Globus pallidus (tissue), 1 donor: ENCODE data around the gene MYO7B.

Experiments
- DNase-seq: peaks from one replicate; pipeline ENCODE4 v3.0.0-alpha.2; 2015; ENCODE audit warnings: low spot score

The MYO7B gene

DNA sequence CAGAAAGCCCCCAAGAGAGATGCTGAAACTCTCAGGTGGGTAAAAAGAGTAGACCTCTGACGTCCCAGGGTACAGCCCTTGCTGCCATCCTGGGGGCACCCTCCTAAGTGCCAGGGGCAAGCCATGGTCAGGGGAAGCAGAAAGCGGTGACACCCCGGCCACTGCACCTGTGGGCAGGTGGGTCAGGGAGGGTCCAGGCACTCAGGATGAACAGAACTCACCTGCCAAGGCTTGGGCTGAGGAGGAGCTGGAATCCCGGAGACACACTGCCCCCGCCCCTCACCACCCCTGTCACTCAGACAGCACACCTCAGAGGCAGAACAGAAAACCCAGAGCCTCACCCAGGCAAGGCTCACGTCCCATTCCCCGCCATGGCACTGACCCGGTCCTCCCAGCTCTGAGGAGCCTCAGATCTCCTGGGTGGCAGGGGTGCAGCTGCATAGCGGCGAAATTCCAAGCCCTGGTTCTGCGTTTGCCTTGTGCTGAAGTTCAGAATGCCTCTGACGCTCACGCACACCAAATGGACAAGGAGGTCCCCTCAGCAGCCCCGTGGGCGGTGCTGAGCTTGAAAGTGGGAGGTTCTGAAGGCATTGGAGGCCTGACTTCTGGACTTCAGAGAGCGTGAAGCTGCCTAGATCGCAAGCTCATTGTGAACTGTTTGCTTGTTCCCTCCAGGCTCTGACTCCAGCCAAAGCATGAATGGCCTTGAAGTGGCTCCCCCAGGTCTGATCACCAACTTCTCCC is 114.7 kb downstream of the MYO7B start:
- no peak for DNase-seq

DNA sequence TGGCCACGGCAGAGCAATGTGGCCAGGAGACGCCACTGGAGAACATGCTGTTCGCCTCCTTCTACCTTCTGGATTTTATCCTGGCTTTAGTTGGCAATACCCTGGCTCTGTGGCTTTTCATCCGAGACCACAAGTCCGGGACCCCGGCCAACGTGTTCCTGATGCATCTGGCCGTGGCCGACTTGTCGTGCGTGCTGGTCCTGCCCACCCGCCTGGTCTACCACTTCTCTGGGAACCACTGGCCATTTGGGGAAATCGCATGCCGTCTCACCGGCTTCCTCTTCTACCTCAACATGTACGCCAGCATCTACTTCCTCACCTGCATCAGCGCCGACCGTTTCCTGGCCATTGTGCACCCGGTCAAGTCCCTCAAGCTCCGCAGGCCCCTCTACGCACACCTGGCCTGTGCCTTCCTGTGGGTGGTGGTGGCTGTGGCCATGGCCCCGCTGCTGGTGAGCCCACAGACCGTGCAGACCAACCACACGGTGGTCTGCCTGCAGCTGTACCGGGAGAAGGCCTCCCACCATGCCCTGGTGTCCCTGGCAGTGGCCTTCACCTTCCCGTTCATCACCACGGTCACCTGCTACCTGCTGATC is 115.4 kb downstream of the MYO7B start:
- DNase-seq = no peak

DNA sequence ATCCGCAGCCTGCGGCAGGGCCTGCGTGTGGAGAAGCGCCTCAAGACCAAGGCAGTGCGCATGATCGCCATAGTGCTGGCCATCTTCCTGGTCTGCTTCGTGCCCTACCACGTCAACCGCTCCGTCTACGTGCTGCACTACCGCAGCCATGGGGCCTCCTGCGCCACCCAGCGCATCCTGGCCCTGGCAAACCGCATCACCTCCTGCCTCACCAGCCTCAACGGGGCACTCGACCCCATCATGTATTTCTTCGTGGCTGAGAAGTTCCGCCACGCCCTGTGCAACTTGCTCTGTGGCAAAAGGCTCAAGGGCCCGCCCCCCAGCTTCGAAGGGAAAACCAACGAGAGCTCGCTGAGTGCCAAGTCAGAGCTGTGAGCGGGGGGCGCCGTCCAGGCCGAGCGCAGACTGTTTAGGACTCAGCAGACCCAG is 115.9 kb downstream of the MYO7B start:
- no peak for DNase-seq

DNA sequence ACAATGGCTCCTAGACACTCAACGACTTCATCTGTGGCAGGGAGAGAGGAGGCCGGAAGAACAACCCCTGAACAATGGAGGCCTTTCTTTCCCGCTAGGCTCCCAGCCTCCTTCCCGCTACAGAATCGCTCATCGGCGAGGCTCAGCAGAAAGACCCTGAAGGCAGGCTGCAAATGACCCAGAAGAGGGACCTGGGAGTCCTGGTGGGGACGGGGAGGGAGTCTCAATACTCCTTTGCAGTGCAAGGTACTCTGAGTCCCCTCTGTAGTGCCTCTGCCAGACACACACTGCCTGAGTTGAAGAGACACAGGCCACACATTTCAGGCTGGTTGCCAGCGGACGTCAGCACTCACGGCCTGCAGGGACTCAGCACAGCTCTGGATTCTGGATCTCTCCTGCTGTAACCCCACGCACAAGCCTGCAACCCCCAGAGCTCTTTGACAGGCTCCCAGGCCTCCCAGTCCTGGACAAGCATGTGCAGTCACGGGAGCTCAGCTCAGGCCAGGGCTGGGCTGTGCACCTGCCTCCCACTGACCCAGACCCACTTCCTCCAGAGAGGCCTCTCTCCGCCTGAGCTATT is 116.6 kb downstream of the MYO7B start:
- peak; percentile 88 for DNase-seq

DNA sequence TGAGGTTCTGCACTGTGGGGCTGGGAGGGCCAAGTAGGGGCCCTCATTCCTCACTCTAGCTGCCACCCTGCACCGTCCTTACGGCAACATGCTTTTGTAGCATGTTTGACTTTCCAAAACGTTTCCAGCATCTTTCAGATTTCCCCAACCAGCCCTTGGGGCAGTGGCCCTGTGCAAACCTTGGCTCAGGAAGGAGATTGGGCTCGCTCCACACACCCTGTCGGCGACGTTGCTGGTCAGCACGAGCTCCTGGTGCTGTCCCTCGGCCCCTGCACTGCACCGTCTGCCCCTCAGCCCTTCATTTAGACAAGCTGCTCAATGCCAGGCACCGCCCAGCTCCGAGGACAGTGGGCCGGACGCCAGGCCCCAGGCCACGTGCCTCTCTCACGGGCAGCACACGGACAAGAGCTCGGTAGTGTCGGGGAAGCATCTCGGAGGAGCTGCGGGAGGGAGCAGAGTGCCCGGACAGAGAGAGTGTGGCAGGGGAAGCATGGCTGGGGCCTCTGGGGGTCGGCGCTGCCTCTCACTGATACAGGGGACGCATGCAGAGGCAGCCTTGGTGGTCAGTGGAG is 117.4 kb downstream of the MYO7B start:
- no peak for DNase-seq

DNA sequence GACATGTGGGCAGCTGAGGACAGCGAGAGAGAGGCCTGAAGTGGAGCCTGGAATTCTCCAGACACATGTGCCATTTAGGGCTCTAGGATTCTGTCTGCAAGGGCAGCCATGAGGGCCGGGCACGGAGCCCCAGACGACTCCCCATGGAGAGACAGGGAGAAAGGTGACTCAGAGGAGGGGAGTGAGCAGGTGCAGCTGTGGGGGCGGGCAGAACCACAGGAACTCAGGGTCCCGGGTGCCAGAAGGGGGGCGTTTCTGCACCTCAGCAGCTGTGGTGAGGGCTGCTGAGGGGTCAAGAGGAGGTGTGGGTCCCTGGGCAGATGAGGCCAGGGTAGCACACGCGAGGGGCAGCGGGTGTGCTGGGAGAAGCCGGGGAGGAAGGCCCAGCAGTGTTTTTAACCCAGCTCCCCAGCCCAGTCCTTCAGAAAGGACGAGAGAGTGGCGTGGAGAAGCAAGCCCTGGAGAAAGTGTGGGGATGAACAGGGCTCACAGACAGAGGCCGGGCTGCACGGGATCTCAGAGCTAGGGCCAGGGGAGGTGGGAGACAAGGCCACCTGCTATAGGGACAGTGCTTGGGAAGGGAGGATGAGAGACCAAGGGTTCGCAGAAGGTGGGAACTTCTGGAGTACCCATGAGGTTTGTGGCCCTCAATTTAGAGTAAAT is 118.1 kb downstream of the MYO7B start:
- no peak for DNase-seq

DNA sequence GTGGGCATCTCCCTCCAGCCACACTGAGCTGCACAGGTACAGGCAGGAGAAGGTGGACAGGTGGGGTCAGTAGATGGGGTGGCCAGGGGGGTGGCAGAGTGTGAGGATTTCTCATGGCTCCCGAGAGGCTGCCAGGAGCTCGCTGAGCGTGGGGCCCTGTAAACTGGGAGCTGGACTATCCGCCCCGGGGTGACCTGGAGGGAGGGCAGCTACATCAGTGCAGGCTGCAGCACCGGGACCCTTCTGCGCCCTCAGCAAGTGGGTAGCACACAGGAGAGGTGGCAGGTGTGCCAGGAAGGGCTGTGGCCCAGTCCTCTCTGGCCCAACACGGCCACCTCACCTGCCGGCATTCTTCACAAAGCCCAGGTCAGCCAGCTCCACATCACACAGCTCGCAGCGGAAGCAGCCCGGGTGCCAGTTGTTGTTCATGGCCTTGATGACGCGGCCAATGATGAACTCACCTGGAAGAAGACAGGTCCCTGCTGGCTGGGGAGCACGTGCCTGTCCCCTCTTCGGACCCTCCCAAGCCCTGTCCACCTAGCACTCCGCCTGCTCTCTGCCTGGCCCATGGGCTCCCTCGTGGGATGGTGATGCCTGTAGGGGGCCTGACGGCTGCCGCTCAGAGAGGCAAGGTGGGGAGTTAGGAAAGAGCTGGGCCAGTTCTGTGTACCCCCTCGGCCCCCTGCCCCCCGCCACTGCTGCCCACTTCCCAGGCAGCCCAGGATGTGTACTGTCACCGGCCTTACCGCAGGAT is 118.8 kb downstream of the MYO7B start:
- no peak for DNase-seq

DNA sequence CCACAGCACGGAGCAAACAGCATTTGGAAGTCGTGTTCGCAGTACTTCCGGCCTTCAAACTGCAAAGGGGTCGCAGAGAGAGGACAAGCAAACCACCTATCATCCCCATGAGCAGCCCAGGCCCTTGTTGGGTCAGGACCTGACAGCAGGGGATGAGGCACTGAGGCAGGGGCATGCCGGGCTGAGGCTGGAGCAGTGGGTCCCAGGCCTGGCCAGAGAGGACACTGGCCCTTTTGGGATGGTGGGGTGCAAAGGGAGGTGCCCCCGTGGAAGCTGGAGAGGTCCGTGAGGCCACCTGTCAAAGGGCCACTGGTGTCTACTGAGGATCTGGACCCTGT is 119.3 kb downstream of the MYO7B start:
- no peak for DNase-seq

DNA sequence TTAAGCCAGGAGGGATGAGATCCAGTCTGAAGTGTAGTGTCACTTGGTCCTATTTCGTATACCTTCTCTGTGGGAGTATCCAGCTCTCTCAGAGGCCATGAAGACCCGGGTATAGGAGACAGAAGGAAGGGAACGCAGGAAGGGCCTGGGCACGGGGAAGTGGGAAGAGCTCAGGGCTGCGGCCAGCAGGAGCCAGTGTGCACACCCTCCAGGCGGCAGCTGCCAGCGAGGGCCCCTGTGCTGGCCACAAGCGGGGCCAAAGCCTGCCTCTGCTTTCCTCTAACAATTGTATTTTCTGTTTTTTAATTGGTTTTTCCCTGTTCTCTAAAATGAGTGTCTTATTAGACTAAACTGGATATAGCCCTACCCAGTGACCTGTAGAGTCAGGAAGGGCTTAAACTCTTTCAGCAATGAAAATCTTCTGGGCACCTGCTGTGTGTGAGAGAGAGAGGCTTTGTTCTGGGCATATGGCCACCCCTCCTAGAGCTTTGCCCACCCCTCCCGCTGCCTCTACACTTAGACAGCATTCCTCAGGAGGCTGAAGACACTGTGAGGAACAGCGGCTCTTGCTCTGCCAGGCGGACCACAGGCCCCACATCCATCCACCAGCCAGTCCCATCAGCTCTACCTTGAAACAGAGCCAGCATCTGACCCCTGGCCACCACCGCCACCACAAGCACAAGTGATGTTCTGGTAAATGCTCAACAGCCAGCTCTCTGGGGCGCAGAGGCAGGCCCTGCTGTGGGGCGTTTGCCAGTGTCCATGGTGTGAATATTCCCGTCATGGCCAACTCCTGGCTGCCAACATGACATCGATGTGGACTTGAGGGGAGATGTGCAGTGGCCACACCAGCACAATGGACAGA is 120.0 kb downstream of the MYO7B start:
- no peak for DNase-seq

DNA sequence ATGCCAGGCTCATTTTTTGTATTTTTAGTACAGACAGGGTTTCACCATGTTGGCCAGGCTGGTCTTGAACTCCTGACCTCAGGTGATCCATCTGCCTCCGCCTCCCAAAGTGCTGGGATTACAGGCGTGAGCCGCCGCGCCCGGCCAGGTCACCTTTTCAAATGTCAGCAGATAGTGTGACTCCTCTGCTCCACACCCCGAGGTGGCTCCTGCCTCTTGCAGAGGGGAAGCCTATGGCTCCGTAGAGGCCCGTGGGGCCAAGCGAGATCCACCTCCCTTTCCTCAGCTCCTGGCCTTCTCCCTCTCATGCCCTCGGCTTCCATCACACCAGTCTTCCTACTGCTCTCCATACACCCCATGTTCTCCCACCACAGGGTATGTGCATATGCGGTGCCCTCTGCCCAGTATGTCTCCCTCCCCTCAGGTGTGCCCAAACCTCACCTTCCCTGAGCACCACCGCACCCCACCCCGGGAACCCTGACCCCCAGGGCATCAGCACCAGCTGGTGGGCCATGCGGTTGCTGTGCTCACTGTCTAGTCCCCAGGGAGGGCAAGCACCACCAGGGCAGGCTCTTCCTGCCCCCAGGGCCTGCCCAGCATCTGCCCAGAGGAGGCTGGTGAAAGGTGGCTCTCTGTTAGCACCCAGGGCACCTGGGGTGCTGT is 121.2 kb downstream of the MYO7B start:
- no peak for DNase-seq

DNA sequence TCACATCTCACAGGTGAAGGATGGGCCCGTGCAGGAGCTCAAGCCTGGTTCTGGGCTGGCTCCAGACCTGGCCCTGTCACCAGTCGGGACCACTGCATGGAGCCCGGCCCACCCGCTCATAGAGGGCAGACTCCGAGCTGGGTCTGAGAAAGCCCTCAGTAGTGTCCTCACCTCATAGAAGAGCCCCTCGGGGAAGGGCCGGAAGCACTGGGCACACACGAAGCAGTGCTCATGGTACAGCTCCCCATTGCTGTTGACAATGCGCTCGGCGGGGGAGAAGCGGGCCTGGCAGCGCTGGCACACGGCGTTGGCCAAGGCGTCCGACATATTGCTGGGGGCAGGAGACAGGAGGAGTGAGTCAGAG is 121.7 kb downstream of the MYO7B start:
- DNase-seq = no peak

DNA sequence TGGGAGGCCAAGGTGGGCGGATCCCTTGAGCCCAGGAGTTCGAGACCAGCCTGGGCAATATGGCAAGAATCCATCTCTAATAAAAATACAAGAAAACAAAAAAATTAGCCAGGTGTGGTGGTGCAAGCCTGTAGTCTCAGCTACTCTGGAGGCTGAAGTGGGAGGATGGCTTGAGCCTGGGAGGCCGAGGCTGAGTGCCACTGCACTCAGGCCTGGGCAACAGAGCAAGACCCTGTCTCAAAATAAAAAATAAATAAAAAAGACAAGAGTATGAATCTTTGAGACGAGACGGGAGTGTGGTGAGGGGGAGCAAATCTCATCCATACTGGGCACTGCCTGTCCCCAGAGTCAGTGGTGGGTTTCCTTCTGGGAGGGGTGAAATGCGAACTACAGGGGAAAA is 122.7 kb downstream of the MYO7B start:
- DNase-seq = no peak

DNA sequence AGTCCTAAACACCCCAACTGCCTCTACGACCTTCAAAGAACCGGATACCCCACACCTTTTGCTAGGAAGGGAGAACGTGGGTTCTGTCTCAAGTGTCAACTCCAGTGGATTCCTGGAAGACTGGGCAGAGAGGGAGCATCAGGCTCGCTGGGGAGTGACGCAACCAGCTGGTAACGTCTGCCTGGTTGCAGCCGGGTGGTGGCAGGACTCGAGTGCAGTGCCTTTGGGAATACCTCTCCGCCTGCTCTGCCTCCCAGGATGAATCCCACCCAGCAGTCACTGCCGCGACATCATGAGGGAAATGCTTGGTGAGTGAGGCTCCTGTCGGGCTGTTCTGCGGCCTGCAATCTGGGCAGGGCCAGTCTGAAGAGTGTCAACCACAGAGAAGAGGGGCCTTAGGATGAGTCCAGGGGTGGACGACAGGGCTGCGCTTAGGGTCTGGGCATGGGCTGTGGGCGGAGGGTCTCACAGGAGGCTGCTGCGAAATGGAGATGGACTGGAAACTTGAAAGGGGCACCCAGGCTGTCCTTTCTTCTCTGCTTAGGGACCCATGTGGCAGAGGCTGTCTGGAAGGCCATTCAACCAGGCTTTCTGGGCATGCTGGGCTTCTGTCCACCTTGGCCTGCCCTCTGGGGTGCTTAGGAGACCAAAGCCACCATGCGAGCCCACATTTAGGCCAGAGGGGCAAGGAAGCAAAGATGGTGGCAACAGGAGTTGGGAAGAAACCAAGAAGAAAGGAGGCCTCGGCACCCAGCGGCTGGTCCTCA is 123.3 kb downstream of the MYO7B start:
- DNase-seq = no peak

DNA sequence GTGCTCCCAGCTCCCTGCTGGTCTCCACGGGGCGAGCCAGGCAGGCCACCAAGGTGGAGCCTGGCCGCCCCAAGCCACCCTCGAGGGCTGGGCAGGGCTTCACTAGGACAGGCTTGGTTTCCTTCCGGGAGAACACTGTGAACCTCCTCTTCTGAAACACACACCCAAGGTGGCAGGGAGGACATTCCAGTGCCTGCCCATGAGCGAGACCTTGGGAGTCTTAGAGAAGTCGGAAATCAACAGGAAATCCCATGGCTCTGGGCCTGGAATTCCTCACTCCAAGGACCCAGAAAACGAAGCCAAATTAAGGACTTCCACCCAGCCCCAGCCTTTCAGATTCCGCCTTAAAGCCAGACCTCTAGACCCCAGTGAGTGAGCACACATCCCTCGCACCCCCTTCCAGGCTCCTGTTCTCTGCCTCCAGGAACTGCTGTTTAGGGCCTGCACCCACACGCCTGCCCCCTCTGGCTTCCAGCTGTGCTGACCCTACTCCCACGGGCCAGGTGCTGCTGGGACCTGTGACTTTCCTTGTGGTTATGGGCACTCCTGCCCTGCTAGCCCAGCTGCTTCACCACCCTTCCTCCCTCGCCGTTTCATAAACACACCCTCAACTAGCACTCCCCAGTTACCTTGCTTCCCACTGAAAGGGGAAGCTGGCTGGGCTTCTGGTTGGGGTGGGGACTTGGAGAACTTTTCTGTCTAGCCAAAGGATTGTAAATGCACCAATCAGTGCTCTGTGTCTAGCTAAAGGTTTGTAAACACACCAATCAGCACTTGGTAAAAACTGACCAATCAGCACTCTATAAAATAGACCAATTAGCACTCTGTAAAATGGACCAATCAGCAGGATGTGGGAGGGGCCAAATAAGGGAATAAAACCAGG is 124.2 kb downstream of the MYO7B start:
- no peak for DNase-seq

DNA sequence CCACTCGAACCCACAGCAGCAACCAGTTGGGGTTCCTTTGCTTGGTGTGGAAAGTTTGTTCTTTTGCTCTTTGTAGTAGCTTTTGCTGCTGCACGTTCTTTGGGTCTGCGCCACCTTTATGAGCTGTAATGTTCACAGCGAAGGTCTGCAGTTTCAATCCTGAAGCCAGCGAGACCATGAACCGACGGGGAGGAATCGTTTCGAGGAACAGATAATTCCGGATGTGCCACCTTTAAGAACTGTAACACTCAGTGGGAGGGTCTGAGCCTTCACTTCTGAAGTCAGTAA is 124.8 kb downstream of the MYO7B start:
- DNase-seq = no peak

DNA sequence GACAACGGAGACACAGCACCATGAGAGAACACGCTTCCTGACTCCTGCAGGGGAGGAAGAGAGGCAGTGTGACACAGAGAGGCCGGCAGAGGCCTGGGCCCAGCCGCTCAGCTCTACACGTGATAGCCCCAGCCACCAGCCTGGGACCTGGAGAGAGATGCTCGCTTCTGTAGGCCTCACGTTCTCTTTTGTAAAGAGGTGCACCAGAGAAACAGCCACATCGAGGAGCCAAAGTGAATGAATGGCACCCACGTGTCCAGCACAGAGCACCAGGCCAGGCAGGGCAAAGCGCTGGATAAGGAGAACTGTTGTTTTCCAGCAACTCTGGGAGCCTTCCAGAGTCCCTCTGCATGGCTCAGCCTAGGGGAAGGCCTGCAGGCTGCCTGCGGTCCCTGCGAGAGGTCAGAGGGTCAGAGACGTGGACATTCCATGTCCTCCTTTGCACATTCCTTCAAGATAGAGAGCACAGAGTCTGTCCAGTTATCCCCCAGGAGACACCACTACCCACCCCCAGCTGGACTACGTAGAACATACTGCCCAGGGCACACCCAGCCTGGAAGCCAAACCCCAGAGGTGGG is 125.7 kb downstream of the MYO7B start:
- peak; percentile 84 for DNase-seq

DNA sequence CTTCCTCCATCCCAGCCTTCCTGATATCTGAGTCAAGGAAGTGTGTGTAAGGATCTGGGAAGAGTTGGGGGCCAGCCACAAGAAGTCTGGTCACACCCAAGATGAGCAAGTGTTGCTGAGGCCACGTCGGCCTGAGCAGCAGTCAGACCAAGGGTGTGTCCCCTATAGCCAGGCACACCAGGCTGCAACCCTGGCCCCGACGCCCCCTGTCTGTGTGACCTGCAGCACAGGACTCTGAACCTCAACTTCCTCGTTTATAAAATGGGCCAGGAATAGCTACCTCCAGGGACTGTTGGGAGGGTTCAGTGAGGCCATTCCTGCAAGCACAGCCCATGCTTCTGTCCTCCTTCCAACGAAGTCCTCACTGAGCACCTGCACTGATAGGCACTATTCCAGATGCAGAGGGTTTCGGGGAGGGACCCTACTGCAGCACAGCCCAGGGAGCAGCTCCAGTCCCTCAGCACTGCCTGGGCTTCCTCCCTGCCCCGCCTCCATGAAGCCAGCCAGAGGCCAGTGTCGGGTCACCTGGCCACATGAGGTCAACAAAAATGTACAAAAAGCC is 126.5 kb downstream of the MYO7B start:
- no peak for DNase-seq

DNA sequence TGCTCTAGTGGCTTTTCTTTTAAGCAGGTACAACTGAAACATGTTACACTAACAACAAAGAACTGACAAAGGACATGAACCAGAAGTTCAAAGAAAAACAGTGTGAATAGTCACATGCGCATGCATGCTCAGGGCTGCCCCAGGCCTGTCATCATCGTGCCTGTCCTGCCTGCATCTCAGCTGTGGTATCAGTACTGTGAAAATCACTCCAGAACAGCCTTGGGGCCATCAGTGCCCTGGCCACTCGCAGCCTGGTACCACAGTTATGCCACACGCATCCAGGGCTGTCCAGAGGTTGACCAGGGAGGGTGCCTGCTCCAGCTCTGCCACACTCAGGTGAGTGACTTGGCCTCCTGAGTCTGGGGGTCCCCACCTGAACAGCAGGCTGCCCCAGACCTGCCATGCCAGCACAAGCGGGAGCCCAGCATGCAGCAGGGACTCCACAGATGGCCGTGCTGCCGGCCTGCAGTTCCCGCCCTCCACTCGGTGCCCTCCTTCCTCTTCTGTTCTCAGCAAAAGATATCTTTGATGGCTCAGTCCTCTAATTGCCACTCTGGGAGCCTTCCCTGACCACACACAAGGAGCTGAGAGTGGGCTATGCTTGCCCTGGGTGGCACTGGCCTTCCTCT is 127.6 kb downstream of the MYO7B start:
- no peak for DNase-seq
